Activated T-cell treated with anti-CD3 and anti-CD28 coated beads, Interleukin-2, amount 50 U/mL, for 24 hours (primary cell): ENCODE measurements around the gene B3GALT4.
"Not testable (repeated sequence)": the region's sequence is repeated elsewhere in the genome, so short reads cannot be mapped to it uniquely, and the experiment has no call there.

Experiments
- DNase-seq: peaks from one replicate; pipeline ENCODE4 v3.0.0-alpha.2; 2020
- H3K27ac Mint-ChIP-seq: 2 replicates; pipeline ENCODE4 v1.8.0; 2020; ENCODE audit warnings: mild to moderate bottlenecking, mixed read lengths
- H3K27me3 Mint-ChIP-seq: 2 replicates; pipeline ENCODE4 v1.8.0; 2020; ENCODE audit warnings: mixed read lengths
- H3K36me3 Mint-ChIP-seq: 2 replicates; pipeline ENCODE4 v1.8.0; 2020; ENCODE audit warnings: low read depth, mixed read lengths
- H3K4me1 Mint-ChIP-seq: 2 replicates; pipeline ENCODE4 v1.8.0; 2020; ENCODE audit warnings: low read depth, mixed read lengths
- H3K4me3 Mint-ChIP-seq: 2 replicates; pipeline ENCODE4 v1.8.0; 2020; ENCODE audit warnings: mild to moderate bottlenecking, moderate library complexity, mixed read lengths
- H3K9me3 Mint-ChIP-seq: 2 replicates; pipeline ENCODE4 v1.8.0; 2020; ENCODE audit warnings: mixed read lengths

Gene B3GALT4

DNA sequence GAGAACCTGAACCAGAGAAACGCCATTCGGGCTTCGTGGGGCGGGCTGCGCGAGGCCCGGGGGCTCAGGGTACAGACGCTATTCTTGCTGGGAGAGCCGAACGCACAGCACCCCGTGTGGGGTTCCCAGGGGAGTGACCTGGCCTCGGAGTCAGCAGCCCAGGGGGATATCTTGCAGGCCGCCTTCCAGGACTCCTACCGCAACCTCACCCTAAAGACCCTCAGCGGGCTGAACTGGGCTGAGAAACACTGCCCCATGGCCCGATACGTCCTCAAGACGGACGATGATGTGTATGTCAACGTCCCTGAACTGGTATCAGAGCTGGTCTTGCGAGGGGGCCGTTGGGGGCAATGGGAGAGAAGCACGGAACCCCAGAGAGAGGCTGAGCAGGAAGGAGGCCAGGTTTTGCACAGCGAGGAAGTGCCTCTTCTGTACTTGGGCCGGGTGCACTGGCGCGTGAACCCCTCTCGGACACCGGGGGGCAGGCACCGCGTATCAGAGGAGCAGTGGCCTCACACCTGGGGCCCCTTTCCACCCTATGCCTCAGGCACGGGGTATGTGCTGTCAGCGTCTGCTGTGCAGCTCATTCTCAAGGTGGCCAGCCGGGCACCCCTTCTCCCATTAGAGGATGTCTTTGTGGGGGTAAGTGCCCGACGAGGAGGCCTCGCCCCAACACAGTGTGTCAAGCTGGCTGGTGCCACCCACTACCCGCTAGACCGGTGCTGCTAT is 904 bp downstream of the B3GALT4 start:
- Mint-ChIP-seq H3K27me3 (no peaks in the 10 kb centered on the region), H3K4me3 (peak overlapping the region; percentile 78), H3K27ac (peak overlapping the region; percentile 93), H3K9me3 (no peaks in the 10 kb centered on the region), H3K4me1 (peaks cover 51% of the 10 kb centered on the region), H3K36me3 (peaks cover 93% of the 10 kb centered on the region)
- DNase-seq: no peak

DNA sequence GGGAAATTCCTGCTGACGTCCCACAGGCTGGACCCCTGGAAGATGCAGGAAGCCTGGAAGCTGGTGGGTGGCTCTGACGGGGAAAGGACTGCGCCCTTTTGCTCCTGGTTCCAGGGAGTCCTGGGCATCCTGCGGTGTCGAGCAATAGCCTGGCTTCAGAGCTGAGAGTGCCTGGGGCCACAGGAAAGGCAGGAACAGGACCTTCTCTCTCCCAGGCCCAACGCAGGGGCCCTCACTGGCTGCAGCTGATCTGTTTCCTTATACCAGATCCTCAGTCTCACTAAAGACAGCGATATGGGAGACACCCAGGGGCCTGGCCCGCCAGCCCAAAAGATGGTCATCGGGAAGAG is 1.4 kb downstream of the B3GALT4 start:
- DNase-seq: no peak
- Mint-ChIP-seq H3K27ac (peak overlapping the region; percentile 93), H3K4me3 (peak overlapping the region; percentile 78), H3K9me3 (no peaks in the 10 kb centered on the region), H3K4me1 (peaks cover 51% of the 10 kb centered on the region), H3K27me3 (no peaks in the 10 kb centered on the region), H3K36me3 (peaks cover 93% of the 10 kb centered on the region)

DNA sequence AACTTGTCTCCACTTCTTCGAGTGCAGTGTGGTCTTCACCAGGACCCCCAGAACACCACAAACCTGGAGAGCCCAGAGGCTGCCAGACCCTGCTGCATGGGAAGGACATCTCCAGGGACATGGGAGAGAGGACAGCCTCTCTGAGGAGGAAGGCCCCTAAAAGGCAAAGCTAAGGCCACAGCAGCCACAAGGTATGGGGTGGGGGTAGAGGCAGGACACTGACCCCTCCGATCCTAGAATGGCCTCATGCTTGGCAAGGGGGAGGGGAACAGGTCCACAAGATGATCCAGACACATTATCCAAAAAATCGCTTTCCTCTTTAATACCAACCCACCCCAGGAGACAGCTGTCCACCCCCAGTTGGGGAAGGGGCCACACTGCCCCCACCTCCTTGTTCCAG is 1.9 kb downstream of the B3GALT4 start:
- Mint-ChIP-seq H3K9me3 (no peaks in the 10 kb centered on the region), H3K27me3 (no peaks in the 10 kb centered on the region), H3K27ac (peak overlapping the region; percentile 93), H3K36me3 (peaks cover 93% of the 10 kb centered on the region), H3K4me1 (peaks cover 51% of the 10 kb centered on the region), H3K4me3 (peak overlapping the region; percentile 78)
- no peak for DNase-seq

GRCh38 chr6:33279257-33279695 is 2.4 kb downstream of the B3GALT4 start:
- H3K4me1 Mint-ChIP-seq: peaks cover 51% of the 10 kb centered on the region
- H3K27ac Mint-ChIP-seq: peak overlapping the region; percentile 93
- peaks cover 93% of the 10 kb centered on the region for H3K36me3 Mint-ChIP-seq
- H3K27me3 Mint-ChIP-seq: no peaks in the 10 kb centered on the region
- no peaks in the 10 kb centered on the region for H3K9me3 Mint-ChIP-seq
- no peak overlapping the region for H3K4me3 Mint-ChIP-seq
- no peak for DNase-seq

GRCh38 chr6:33279971-33280511 is 3.1 kb downstream of the B3GALT4 start:
- Mint-ChIP-seq H3K9me3 (no peaks in the 10 kb centered on the region), H3K4me3 (no peak overlapping the region), H3K27ac (peak overlapping the region; percentile 93), H3K27me3 (no peaks in the 10 kb centered on the region), H3K36me3 (peaks cover 93% of the 10 kb centered on the region), H3K4me1 (peaks cover 44% of the 10 kb centered on the region)
- no peak for DNase-seq

- no peaks in the 10 kb centered on the region for H3K27me3 Mint-ChIP-seq
- H3K4me1 Mint-ChIP-seq: peaks cover 39% of the 10 kb centered on the region
- H3K4me3 Mint-ChIP-seq: no peak overlapping the region
- no peaks in the 10 kb centered on the region for H3K9me3 Mint-ChIP-seq
- H3K27ac Mint-ChIP-seq: peak overlapping the region; percentile 93
- H3K36me3 Mint-ChIP-seq: peaks cover 92% of the 10 kb centered on the region
- no peak for DNase-seq
These were observed 3.6 kb downstream of the B3GALT4 start for GRCh38 chr6:33280539-33280938.

DNA sequence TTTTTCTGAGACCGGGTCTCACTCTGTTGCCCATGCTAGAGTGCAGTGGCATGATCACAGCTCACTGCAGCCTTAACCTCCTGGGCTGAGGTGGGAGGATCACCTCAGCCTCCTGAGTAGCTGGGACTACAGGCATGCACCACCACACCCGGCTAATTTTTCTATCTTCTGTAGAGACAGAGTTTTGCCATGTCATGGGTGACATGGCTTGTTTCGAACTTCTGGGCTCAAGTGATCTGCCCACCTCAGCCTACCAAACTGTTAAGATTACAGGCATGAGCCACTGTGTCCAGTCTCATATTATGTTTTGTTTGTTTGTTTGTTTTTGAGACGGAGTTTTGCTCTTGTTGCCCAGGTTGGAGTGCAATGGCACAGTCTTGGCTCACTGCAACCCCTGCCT is 8.3 kb downstream of the B3GALT4 start:
- Mint-ChIP-seq H3K36me3 (peaks cover 95% of the 10 kb centered on the region), H3K4me1 (peaks cover 40% of the 10 kb centered on the region), H3K27ac (peak overlapping the region; percentile 29)
- DNase-seq, H3K4me3 Mint-ChIP-seq, H3K9me3 Mint-ChIP-seq, H3K27me3 Mint-ChIP-seq: not testable (repeated sequence)

DNA sequence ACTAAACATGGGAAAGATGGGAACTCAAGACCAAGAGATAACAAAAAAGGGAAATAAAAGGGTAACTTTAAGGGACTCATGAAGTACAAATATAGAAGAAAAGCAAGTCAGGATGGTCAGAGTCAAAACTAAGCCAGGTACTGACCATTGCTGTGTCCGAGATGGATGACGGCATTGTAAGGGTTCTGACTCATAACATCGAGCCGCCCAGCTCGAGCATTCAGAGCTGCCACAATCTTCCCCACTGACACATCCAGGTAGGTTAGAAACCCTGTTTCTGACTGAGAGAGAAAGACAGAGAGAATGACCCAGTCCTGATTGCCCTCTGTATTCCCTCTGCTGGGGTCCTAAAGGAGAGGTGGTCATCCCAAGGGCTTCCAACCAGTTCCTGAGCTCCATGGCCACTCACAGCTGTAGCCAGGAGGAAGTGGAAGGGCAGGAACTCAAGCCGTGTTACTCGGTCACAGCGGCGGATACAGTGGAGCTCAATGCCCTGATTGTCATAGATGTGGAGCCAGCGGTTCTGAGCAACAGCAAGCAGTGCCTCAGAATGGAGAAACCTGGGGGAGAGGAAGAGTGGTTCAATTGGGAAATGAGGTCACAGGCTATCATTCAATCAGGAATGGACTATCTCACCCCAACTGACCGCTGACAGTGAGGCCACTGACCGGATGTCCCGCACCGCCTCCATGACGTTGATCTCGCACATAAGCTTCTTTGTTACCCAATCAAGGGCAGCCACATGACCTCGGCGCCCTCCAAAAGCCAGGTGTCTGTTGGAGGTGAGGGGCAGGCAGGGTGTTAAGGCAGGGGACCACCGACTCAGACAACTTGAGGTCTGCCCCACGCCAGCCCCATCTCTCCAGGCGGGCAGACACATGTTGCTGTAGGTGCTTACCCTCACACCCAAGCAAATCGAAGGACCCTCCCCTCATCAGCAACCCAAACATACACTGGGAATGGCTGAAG is 10.3 kb downstream of the B3GALT4 start:
- peak overlapping the region; percentile 98 for H3K4me3 Mint-ChIP-seq
- peaks cover 95% of the 10 kb centered on the region for H3K36me3 Mint-ChIP-seq
- H3K4me1 Mint-ChIP-seq: peaks cover 42% of the 10 kb centered on the region
- DNase-seq: no peak
- H3K9me3 Mint-ChIP-seq: no peaks in the 10 kb centered on the region
- no peaks in the 10 kb centered on the region for H3K27me3 Mint-ChIP-seq
- peak overlapping the region; percentile 98 for H3K27ac Mint-ChIP-seq

GRCh38 chr6:33288141-33288920 is 11.4 kb downstream of the B3GALT4 start:
- peaks cover 97% of the 10 kb centered on the region for H3K36me3 Mint-ChIP-seq
- peaks cover 43% of the 10 kb centered on the region for H3K4me1 Mint-ChIP-seq
- peak overlapping the region; percentile 98 for H3K27ac Mint-ChIP-seq
- DNase-seq: no peak
- no peaks in the 10 kb centered on the region for H3K9me3 Mint-ChIP-seq
- H3K27me3 Mint-ChIP-seq: no peaks in the 10 kb centered on the region
- H3K4me3 Mint-ChIP-seq: peak overlapping the region; percentile 98

- peaks cover 94% of the 10 kb centered on the region for H3K36me3 Mint-ChIP-seq
- peak; percentile 85 for DNase-seq
- H3K4me1 Mint-ChIP-seq: peaks cover 43% of the 10 kb centered on the region
- no peaks in the 10 kb centered on the region for H3K27me3 Mint-ChIP-seq
- H3K27ac Mint-ChIP-seq: peak within 1 kb of the TSS; percentile 98
- H3K4me3 Mint-ChIP-seq: peak within 1 kb of the TSS; percentile 98
- H3K9me3 Mint-ChIP-seq: no peaks in the 10 kb centered on the region
These were observed 12.2 kb downstream of the B3GALT4 start, which contains the start of the genes PFDN6 and WDR46 for GRCh38 chr6:33288921-33289783. TSS of gene PFDN6 (plus strand) at chr6:33289601. CDS start at chr6:33289857, 256 bp downstream. TSS of gene WDR46 (minus strand) at chr6:33289239. CDS start at chr6:33289170, 69 bp downstream.

DNA sequence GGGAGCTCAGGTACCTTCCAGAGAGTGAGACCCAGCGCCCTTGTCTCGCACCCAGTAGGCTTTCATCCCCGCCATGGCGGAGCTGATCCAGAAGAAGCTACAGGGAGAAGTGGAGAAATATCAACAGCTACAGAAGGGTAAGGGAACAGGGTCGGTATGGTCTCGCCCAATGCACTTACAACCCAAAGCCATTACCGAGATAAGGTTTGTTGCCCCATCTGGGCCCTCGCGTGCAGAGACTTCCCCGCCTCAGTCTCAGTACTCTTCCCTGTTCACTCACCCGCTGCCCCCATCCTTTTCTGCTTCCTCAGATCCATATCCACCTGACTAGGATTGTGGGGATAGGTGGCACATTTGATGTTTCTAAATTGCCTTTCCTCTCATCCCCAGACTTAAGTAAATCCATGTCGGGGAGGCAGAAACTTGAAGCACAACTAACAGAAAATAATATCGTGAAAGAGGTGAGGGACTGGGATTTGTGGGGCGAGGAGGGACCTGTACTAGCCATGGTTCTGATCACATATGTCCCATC is 12.9 kb downstream of the B3GALT4 start:
- peak overlapping the region; percentile 98 for H3K27ac Mint-ChIP-seq
- peak overlapping the region; percentile 98 for H3K4me3 Mint-ChIP-seq
- no peaks in the 10 kb centered on the region for H3K27me3 Mint-ChIP-seq
- peaks cover 92% of the 10 kb centered on the region for H3K36me3 Mint-ChIP-seq
- peaks cover 41% of the 10 kb centered on the region for H3K4me1 Mint-ChIP-seq
- no peak for DNase-seq
- no peaks in the 10 kb centered on the region for H3K9me3 Mint-ChIP-seq

DNA sequence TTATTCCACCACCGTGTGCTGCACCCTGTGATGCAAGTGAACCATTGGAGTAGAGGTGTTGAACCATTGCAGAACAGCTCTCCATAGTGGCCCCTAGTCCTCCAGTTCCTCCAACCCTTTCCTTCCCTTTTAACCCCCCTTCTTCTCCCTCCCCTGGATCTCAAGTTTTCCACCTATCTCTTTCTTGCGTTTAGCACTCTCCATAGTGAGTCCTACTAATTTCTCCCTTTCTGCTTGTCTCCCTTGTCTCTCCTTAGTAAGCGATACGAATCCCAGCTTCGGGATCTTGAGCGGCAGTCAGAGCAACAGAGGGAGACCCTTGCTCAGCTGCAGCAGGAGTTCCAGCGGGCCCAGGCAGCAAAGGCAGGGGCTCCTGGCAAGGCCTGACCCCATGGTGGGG is 13.5 kb downstream of the B3GALT4 start:
- Mint-ChIP-seq H3K36me3 (peaks cover 91% of the 10 kb centered on the region), H3K9me3 (no peaks in the 10 kb centered on the region), H3K27ac (peak overlapping the region; percentile 98), H3K27me3 (no peaks in the 10 kb centered on the region), H3K4me1 (peaks cover 41% of the 10 kb centered on the region), H3K4me3 (peak overlapping the region; percentile 98)
- DNase-seq: no peak
